Left colon (tissue), 2 donors: ENCODE results near the gene TMEM37. TPM values are rescaled to one million over a fixed set of nuclear protein-coding genes. Genes with fewer than 3 reads are reported as not detected.

Experiments
- ATAC-seq: fragments of 200-7000 bp; cut with Tn5 transposase; one replicate; pipeline ENCODE4 v1.9.1; 2020; ENCODE audit warnings: mild to moderate bottlenecking, moderate library complexity
- DNase-seq, 2 donors: peaks; one replicate each; pipeline ENCODE4 v3.0.0-alpha.2; 2020
- intact Hi-C, 2 donors: fragments of 100-400 bp; cut with DNase I in 1 of 2; cut with micrococcal nuclease in 1 of 2; formaldehyde crosslinking; loops; one replicate each; pipeline versions ENCODE4 v1.11.2 to v1.14.0; 2022; cut with DNase I, micrococcal nuclease
- total RNA-seq, 2 donors: library from RNA; stranded (reverse); fragmentation: NEBNext Ultra II Directional; extraction: Animal tissue kit (Norgen Biotek cat#: 25700); gene quantifications; one replicate each; pipeline ENCODE4 v1.2.1, GENCODE V29; 2021
- donor health status: DM: no; HTN: no; CAD: no.
- donor health status: DM: yes; HTN: yes; CAD: no.

The TMEM37 gene
- total RNA-seq, 2 donors from 2014 or later = 71.8 to 119 TPM

DNA sequence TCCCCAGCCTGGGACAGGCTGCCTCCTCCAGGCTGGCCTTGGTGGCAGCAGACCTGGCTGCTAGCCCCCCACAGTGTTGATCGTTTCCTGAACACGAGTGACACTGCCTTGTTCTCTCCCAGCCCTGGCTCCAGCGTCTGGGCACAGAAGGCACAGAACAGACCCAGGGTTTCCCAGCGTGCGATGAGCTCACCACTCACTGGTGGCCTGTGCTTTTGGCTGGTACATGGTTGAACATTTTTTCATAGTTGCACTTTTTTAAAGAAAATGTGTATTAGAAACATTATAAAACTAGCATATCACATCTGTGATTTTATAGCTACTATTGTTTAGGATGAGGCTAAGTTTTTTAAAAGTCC, 51.7 kb downstream of the TMEM37 start:
- DNase-seq = no peak
- intact Hi-C loops = no loop called here
- ATAC-seq = no peak

DNA sequence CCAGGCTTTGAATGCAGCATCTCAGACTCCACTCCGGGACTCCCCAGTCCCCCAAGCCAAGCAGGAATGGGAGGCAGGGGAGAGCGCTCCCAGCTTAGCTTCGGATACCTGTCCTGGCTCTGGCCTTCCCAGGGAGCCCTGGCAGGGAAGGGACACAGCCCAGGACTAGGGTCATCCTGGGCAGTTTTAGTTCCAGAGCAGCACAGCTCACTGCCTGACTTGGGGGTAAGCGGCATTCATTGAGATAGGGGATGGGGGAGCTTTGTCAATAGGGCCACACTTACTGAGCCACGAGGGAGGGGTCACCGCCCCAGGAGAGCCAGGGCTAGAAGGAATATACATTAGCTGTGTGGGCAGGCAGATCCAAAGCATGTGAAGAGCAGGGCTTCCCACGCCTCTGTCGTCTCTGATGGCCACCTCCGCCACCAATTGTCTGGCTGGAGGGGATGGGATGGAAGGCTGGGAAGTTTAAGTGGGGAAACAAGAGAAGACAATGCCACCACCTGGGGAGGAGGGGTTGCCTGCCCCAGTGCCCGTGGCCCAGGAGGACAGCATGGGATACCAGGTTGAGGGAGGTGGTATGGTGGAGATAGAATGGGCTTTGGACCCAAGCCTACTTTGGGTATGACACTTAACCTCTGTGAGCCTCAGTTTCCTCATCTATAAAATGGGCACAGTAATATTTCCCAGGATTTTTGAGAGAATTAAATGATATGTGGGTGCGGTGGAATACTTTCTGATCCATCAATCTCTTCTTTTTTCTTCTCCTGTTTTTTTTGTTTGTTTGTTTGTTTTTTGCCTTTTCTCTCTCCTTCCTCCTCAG, 52.5 kb downstream of the TMEM37 start:
- intact Hi-C loops = no loop called here
- no peak for ATAC-seq
- DNase-seq = no peak

DNA sequence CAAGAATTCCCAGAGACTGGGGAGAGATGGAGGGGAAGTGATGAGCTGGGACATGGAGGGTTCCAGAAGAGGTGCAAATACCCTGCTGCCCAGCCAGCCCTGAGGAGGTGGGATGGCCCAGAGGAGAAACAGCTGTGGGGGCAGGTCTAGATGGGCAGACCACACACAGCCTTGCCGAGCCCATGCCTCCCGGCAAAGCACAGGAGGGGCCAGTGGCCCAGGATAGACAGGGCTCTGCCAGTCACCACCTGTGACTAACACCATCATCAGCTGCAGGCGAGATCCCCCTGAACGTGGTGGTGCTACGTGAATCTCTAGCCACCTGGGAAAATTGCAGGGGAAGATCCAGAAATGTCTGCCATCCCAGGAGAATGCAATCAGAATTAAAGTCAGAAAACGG, 53.2 kb downstream of the TMEM37 start:
- DNase-seq (no peak), ATAC-seq (no peak)
- intact Hi-C loops = no loop called here

DNA sequence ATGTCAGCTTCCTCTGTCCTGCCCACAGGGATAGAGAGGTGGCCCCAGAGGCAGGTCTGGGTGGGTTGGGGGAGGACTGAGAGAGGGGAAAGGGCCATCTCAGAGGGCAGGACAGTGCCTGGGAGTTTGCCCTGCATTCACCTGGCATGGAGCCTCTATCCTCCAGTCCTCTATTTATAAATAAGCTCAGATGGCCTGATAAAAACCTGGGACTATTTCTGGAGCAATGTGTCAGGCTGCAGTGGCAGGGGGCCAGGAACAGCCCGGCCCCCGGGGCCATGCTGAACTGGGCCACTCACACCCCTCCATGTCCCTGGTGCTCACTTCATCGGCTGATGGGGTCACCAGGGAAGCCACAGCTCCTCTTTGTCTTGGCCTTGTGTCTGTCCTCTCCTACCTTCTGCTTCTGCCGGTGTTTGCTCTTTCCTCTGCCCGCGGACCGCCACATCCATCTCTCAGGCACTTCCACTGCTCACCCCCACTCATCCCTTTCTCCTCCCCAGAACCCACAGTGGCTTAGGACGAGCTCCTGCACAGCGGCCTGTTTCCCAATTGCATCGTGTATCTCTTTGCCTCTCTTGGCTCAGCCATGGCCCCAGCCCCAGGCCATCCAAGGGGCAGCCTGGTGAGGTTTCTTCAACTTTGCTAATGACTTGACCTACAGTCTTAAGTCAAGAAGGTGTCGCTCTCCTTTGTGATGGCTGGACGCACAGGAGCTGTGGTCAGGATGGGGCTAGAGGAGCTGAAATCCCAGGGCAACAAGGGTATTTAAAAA, 53.9 kb downstream of the TMEM37 start:
- ATAC-seq (no peak), DNase-seq (no peak)
- intact Hi-C loops = no loop called here

DNA sequence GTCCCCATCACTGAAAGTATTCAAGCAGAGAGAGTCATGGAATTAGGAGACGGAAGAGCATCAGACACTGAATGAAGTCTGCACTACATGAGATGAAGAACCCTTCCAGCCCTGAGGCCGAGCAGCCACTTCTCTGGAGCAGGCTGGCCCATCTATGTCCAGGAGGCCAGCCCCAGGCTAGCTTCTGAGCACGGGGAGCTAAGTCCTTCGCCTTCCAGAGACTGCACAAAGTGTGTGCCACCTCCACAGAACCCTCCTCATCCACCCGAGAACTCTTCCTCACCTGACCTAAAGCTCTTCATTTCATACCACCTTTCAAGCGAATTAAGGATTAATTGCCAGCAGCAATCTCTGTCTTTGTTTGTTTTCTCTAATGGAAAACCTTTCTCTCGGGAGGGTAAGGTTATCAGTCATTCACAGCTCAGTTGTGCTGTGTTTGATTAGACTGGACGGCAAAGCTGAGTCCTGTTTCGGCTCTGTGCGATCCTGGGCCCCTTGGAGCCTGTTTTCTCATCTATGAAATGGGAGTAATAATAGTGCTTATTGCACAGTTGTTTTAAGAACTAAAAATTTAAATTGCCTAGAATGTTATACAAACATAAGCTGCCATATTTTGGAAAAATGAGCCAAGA, 54.7 kb downstream of the TMEM37 start:
- no peak for DNase-seq
- ATAC-seq = no peak
- intact Hi-C loops = no loop called here

DNA sequence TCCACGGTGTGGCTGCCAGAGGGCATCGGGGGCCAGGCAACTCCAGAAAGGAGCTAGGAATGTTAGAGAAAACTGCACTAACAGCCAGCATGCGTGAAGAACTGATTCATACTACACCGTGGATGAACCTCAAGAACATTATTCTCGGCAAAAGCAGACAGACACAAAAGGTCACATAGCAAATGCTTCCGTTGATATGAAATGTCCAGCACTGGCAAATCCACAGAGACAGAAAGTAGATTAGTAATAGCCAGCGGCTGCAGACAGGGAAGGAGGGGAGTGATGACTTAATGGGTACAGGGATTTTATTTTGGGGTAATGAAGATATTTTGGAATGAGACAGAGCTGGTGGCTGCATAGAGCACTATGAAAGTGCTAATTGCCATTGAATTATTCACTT, 55.2 kb downstream of the TMEM37 start:
- DNase-seq (no peak), ATAC-seq (no peak)
- intact Hi-C loops = no loop called here

DNA sequence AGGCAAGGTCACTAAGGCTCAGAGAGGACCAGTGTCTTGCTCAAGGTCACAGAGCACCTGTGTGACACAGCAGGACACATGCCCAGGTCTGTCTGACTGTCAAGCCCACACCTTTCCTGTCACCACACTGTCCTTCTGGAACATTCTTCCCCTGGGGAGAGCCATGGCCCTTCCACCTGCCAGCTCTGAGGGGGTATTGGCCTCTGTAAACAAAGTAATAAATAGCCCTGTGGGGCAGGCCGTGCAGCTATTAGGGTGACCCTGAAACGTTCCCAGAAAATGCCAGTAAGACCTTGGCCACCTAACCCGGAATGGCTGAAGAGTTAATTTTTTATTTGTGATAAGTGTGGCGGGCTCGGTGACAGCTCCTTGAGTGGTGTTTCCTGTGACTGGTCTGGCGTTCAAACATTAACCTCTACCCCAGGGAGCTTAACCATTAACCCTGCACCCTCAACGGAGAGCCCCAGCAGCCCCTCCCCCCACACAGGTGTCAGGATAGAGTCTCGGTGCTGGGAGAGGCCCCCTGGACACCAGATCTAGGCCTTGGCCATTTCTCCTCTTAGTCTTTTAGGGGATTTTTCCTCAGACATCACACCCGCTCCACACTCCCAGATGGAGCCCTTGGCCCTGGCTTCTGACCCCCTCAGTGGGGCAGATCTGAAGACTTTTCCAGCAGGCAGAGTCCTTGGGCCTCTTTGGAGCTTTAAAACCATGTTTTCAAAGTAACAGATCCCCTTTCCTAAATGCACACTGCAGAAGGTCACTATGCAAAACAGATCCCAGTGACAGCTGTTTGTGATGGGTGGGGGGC, 56.0 kb downstream of the TMEM37 start:
- ATAC-seq = peak; percentile 86
- DNase-seq = peak; percentile 79 to 84
- intact Hi-C loops = no loop called here

Other genes starting within 250 kb of the TMEM37 start
- 10 to 100 TPM; 19.4 to 29.6 TPM for gene STEAP3, start 208.0 kb upstream of the TMEM37 start, total RNA-seq
- 1 to 10 TPM; 5.3 to 6.8 TPM for gene C2orf76, start 65.0 kb upstream of the TMEM37 start, total RNA-seq
- 100 to 1,000 TPM; 194 to 300 TPM for gene DBI, start 64.9 kb upstream of the TMEM37 start, total RNA-seq
- gene SCTR, start 92.6 kb downstream of the TMEM37 start, total RNA-seq = under 1 TPM in 1 of 2 donors, not detected in 1; 0.45 TPM
- not detected for gene CFAP221, start 112.6 kb downstream of the TMEM37 start, total RNA-seq
- gene TMEM177, start 247.3 kb downstream of the TMEM37 start, total RNA-seq = 10 to 100 TPM; 18.6 to 20.1 TPM